ENCODE measurements around the gene EXT2. TPM values are rescaled to one million over a fixed set of nuclear protein-coding genes. Genes with fewer than 3 reads are reported as not detected.

The EXT2 gene
- polyA plus RNA-seq, 1 of the 3 experiments (the other 2 are of a cell fraction), result 92.9 TPM

GRCh38 chr11:44252999-44253602 is 157.6 kb downstream of the EXT2 start:
- no peak overlapping the region for H3K4me3 ChIP-seq (ENCODE audit: low read depth in 2 of 2, low read length in 1 of 2)
- 79% methylated on average over 2 of the region's 2 CpGs for WGBS (ENCODE audit: low lambda C conversion rate)
- no peak for DNase-seq
- CTCF ChIA-PET, result interaction anchor here (0.7 kb wide), 1 partner anchor 12 kb away, joined by 3 read pairs; no protein-coding TSS in a partner anchor
- POLR2A ChIA-PET, result no interaction called here
- no peak overlapping the region for H3K4me2 ChIP-seq
- H3F3A ChIP-seq (replicated peaks; ENCODE audit: insufficient read depth), result no peaks in the 10 kb centered on the region
- TF ChIP-seq TCF12 (IDR thresholded peaks at IDR 0.05), result no peak
- H3K9me3 ChIP-seq, result peaks cover 8% of the 10 kb centered on the region; the same call in 1 of the 2 replicates
- H3K79me2 ChIP-seq (ENCODE audit: insufficient read depth), result no peaks in the 10 kb centered on the region
- H3K4me1 ChIP-seq (ENCODE audit: control insufficient read depth in 1 of 2, insufficient read depth in 2 of 2, low read depth in 1 of 2, low read length in 1 of 2), result peaks cover 0 to under 1% of the 10 kb centered on the region in 2 experiments; a peak in 1 of 4 replicates
- H3K9ac ChIP-seq, result no peak overlapping the region
- H3K36me3 ChIP-seq (replicated peaks in 1 of 2; ENCODE audit: control insufficient read depth in 1 of 2, insufficient read depth in 2 of 2, low read length in 1 of 2), result no peaks in the 10 kb centered on the region
- H2AFZ ChIP-seq (ENCODE audit: low read depth), result no peak overlapping the region
- no peaks in the 10 kb centered on the region for H4K20me1 ChIP-seq (ENCODE audit: insufficient read depth)
- H3K27ac ChIP-seq (ENCODE audit: low read depth in 2 of 2, low read length in 1 of 2), result no peak overlapping the region
- H3K9me2 ChIP-seq, result no peaks in the 10 kb centered on the region
- no peaks in the 10 kb centered on the region for H3K27me3 ChIP-seq (ENCODE audit: insufficient read depth)

DNA sequence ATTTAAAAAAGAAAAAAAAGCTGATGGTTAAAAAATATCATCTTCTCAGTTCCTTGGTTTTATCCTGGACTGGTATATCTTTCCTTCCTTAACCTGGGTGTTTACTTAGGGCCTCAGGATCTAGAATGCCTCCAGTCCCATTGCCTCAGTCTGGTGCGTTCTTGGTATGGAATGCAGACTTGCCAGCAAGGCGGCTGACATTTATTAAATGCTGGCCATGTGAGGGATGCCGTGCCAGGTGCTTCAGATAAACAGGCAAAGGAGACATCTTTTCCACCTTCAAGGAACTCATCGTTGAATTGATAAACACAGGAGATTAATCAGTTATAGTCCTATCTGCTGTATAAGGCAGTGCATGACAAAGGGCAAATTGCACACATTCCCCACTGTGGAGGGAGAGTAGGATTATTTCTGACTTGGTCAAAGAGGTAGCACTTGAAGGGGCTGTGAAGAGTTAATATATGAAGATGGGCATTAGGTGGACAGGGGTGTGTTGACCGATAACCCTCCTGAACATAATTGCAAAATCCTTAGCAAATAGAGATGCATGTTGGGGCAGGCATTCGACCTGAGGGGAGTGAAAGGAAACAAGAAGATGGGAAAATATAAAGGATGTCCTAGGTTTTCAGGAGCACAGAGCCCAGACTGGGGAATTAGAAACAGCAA is 160.1 kb downstream of the EXT2 start:
- H3F3A ChIP-seq (replicated peaks; ENCODE audit: insufficient read depth), result no peaks in the 10 kb centered on the region
- no peak overlapping the region for H3K4me2 ChIP-seq
- no peak overlapping the region for H3K4me3 ChIP-seq (ENCODE audit: low read depth in 2 of 2, low read length in 1 of 2)
- WGBS (ENCODE audit: low lambda C conversion rate), result 78% methylated on average over 6 of the region's 6 CpGs
- POLR2A ChIA-PET, result no interaction called here
- no peak overlapping the region for H3K27ac ChIP-seq (ENCODE audit: low read depth in 2 of 2, low read length in 1 of 2)
- CTCF ChIA-PET, result no interaction called here
- H4K20me1 ChIP-seq (ENCODE audit: insufficient read depth), result no peaks in the 10 kb centered on the region
- peaks cover 8% of the 10 kb centered on the region; the same call in 1 of the 2 replicates for H3K9me3 ChIP-seq
- no peaks in the 10 kb centered on the region for H3K9me2 ChIP-seq
- H3K27me3 ChIP-seq (ENCODE audit: insufficient read depth), result no peaks in the 10 kb centered on the region
- H3K4me1 ChIP-seq (ENCODE audit: control insufficient read depth in 1 of 2, insufficient read depth in 2 of 2, low read depth in 1 of 2, low read length in 1 of 2), result peaks cover 0 to 9% of the 10 kb centered on the region in 2 experiments; a peak in 1 of 4 replicates
- no peak overlapping the region for H2AFZ ChIP-seq (ENCODE audit: low read depth)
- no peak for DNase-seq
- no peak overlapping the region for H3K9ac ChIP-seq
- no peak for TF ChIP-seq RFX5 (IDR thresholded peaks at IDR 0.05; ENCODE audit: low read length)
- no peak for TF ChIP-seq MXI1 (IDR thresholded peaks at IDR 0.05; ENCODE audit: low read depth, low read length)
- no peak for TF ChIP-seq SIN3A (IDR thresholded peaks at IDR 0.05; ENCODE audit: borderline replicate concordance, low read depth, low read length)
- no peak for TF ChIP-seq ELF1 (IDR thresholded peaks at IDR 0.05)
- no peak for TF ChIP-seq CHD2 (IDR thresholded peaks at IDR 0.05; ENCODE audit: low read length, partially characterized antibody)
- no peak for TF ChIP-seq FOXM1 (IDR thresholded peaks at IDR 0.05; ENCODE audit: low read depth)
- TF ChIP-seq, protein P1, sequence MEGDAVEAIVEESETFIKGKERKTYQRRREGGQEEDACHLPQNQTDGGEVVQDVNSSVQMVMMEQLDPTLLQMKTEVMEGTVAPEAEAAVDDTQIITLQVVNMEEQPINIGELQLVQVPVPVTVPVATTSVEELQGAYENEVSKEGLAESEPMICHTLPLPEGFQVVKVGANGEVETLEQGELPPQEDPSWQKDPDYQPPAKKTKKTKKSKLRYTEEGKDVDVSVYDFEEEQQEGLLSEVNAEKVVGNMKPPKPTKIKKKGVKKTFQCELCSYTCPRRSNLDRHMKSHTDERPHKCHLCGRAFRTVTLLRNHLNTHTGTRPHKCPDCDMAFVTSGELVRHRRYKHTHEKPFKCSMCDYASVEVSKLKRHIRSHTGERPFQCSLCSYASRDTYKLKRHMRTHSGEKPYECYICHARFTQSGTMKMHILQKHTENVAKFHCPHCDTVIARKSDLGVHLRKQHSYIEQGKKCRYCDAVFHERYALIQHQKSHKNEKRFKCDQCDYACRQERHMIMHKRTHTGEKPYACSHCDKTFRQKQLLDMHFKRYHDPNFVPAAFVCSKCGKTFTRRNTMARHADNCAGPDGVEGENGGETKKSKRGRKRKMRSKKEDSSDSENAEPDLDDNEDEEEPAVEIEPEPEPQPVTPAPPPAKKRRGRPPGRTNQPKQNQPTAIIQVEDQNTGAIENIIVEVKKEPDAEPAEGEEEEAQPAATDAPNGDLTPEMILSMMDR (IDR thresholded peaks at IDR 0.05), result no peak
- H3K79me2 ChIP-seq (ENCODE audit: insufficient read depth), result no peaks in the 10 kb centered on the region
- no peaks in the 10 kb centered on the region for H3K36me3 ChIP-seq (replicated peaks in 1 of 2; ENCODE audit: control insufficient read depth in 1 of 2, insufficient read depth in 2 of 2, low read length in 1 of 2)
